GM23248 (cell line): ENCODE results near the gene CCDC197.

Source experiments
- EZH2 ChIP-seq: fragments of 200-600 bp; sonication (generic); IDR thresholded peaks from 2 replicates; pipeline ENCODE4 v1.6.1; 2018; ENCODE audit warnings: antibody characterized with exemption, mild to moderate bottlenecking; ENCODE audit not compliant: insufficient read depth, poor library complexity, severe bottlenecking
- EZH2phosphoT487 ChIP-seq: fragments of 200-600 bp; sonication (generic); IDR thresholded peaks from 2 replicates; pipeline ENCODE4 v1.6.1; 2018; ENCODE audit warnings: antibody characterized with exemption, moderate library complexity, mild to moderate bottlenecking, low read depth; ENCODE audit not compliant: insufficient read depth

DNA sequence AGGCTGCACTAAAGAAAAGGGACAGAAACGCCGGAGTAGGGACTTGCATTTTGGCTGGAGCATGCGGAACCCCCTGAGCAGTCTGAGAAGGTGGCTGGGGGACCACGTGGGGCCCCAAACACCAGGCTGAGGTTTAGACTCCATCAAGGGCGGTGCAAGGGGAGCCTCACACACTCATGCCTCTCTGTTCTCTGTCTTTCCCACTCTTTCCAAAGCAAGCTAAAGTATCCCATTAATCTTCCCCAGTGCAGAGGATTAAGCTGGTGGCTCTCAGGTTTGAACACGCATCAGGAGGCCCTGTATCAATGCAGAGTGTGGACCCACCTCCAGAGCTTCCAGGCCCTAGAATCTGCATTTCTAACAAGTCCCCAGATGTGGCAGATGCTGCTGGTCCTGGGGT, 13.5 kb downstream of the CCDC197 start:
- no peak for TF ChIP-seq EZH2
- TF ChIP-seq EZH2phosphoT487 = no peak
